Large intestine (tissue), 3 donors: ENCODE data around the gene EDEM1. TPM values are rescaled to one million over a fixed set of nuclear protein-coding genes. Genes with fewer than 3 reads are reported as not detected.

ENCODE experiments used
- DNase-seq, 2 donors: peaks; one replicate each; pipeline versions ENCODE4 v3.0.0 to v3.0.0-alpha.2; 2013
- H3K27ac ChIP-seq: one replicate; pipeline ENCODE4 v1.5.1; 2013; ENCODE audit warnings: low read length
- H3K27me3 ChIP-seq: 2 replicates; pipeline ENCODE4 v1.6.1; 2013; ENCODE audit warnings: low read length; ENCODE audit not compliant: control insufficient read depth, insufficient read depth
- H3K36me3 ChIP-seq: 2 replicates; pipeline ENCODE4 v1.6.1; 2013; ENCODE audit warnings: low read length; ENCODE audit not compliant: control insufficient read depth, insufficient read depth
- H3K4me1 ChIP-seq: one replicate; pipeline ENCODE4 v1.6.1; 2013; ENCODE audit warnings: low read length; ENCODE audit not compliant: control insufficient read depth, insufficient read depth
- H3K4me3 ChIP-seq: one replicate; pipeline ENCODE4 v1.5.1; 2013; ENCODE audit warnings: low read length
- H3K9me3 ChIP-seq: one replicate; pipeline ENCODE4 v1.6.1; 2013; ENCODE audit warnings: mild to moderate bottlenecking, low read depth, low read length, moderate library complexity; ENCODE audit not compliant: control insufficient read depth
- WGBS: methylation state at CpG from one replicate; pipeline ENCODE4 v1.1.5; 2013; ENCODE audit warnings: low lambda C conversion rate; ENCODE audit not compliant: insufficient coverage; 5-methylcytosine and 5-hydroxymethylcytosine counted together
- polyA plus RNA-seq: library from polyadenylated mRNA; unstranded; fragments of 120-200 nt; gene quantifications from one replicate; pipeline ENCODE4 v1.2.1, GENCODE V29; 2013

Gene EDEM1
- polyA plus RNA-seq, 1 donor, result 22.2 TPM

GRCh38 chr3:5217824-5218595 lies 30.5 kb downstream of the EDEM1 start:
- Histone ChIP-seq H3K36me3 (peaks cover 49% of the 10 kb centered on the region), H3K27ac (peak overlapping the region; percentile 49), H3K27me3 (no peaks in the 10 kb centered on the region), H3K4me1 (peaks cover 20% of the 10 kb centered on the region), H3K4me3 (no peak overlapping the region), H3K9me3 (peaks cover 3% of the 10 kb centered on the region)
- WGBS, result no CpG with 5 or more reads among the region's 9 CpGs
- peak; percentile 24 to 57 for DNase-seq

GRCh38 chr3:5218815-5219214 lies 31.3 kb downstream of the EDEM1 start:
- WGBS, result no CpG with 5 or more reads among the region's 5 CpGs
- no peak for DNase-seq
- peaks cover 40% of the 10 kb centered on the region for H3K36me3 ChIP-seq
- peaks cover 3% of the 10 kb centered on the region for H3K9me3 ChIP-seq
- H3K4me3 ChIP-seq, result no peak overlapping the region
- H3K4me1 ChIP-seq, result peaks cover 20% of the 10 kb centered on the region
- H3K27ac ChIP-seq, result no peak overlapping the region
- no peaks in the 10 kb centered on the region for H3K27me3 ChIP-seq

GRCh38 chr3:5219216-5219615 lies 31.7 kb downstream of the EDEM1 start:
- WGBS, result no CpG with 5 or more reads among the region's 4 CpGs
- no peak overlapping the region for H3K27ac ChIP-seq

GRCh38 chr3:5220193-5220592 lies 32.7 kb downstream of the EDEM1 start:
- no peaks in the 10 kb centered on the region for H3K27me3 ChIP-seq
- no peak overlapping the region for H3K27ac ChIP-seq
- H3K36me3 ChIP-seq, result peaks cover 27% of the 10 kb centered on the region
- H3K9me3 ChIP-seq, result peaks cover 3% of the 10 kb centered on the region
- H3K4me1 ChIP-seq, result peaks cover 20% of the 10 kb centered on the region
- DNase-seq, result no peak
- no CpG with 5 or more reads among the region's 5 CpGs for WGBS
- H3K4me3 ChIP-seq, result no peak overlapping the region

More at GRCh38 chr3:5219216-5219615, 31.7 kb downstream of the EDEM1 start:
- DNase-seq, result no peak
- peaks cover 3% of the 10 kb centered on the region for H3K9me3 ChIP-seq
- no peak overlapping the region for H3K4me3 ChIP-seq
- peaks cover 36% of the 10 kb centered on the region for H3K36me3 ChIP-seq
- peaks cover 20% of the 10 kb centered on the region for H3K4me1 ChIP-seq
- H3K27me3 ChIP-seq, result no peaks in the 10 kb centered on the region

GRCh38 chr3:5220667-5221431 lies 33.3 kb downstream of the EDEM1 start:
- WGBS, result no CpG with 5 or more reads among the region's 11 CpGs
- Histone ChIP-seq H3K4me1 (peaks cover 20% of the 10 kb centered on the region), H3K4me3 (no peak overlapping the region), H3K27ac (no peak overlapping the region), H3K27me3 (no peaks in the 10 kb centered on the region), H3K36me3 (peaks cover 20% of the 10 kb centered on the region), H3K9me3 (peaks cover 3% of the 10 kb centered on the region)
- no peak for DNase-seq

- Histone ChIP-seq H3K27me3 (no peaks in the 10 kb centered on the region), H3K4me3 (no peak overlapping the region), H3K4me1 (peaks cover 20% of the 10 kb centered on the region), H3K36me3 (peaks cover 13% of the 10 kb centered on the region), H3K9me3 (peaks cover 3% of the 10 kb centered on the region), H3K27ac (no peak overlapping the region)
- no peak for DNase-seq
- 70% methylated on average over 2 of the region's 6 CpGs for WGBS
These were observed 34.2 kb downstream of the EDEM1 start for GRCh38 chr3:5221701-5222100.

- 73% methylated on average over 3 of the region's 13 CpGs for WGBS
- peaks cover 20% of the 10 kb centered on the region for H3K4me1 ChIP-seq
- no peak for DNase-seq
- H3K36me3 ChIP-seq, result peaks cover 7% of the 10 kb centered on the region
- no peak overlapping the region for H3K4me3 ChIP-seq
- no peaks in the 10 kb centered on the region for H3K27me3 ChIP-seq
- H3K9me3 ChIP-seq, result peaks cover 3% of the 10 kb centered on the region
- H3K27ac ChIP-seq, result no peak overlapping the region
These were observed 34.9 kb downstream of the EDEM1 start for GRCh38 chr3:5222283-5223005.

- H3K27me3 ChIP-seq, result peaks cover 8% of the 10 kb centered on the region
- no peaks in the 10 kb centered on the region for H3K9me3 ChIP-seq
- WGBS, result 20% methylated on average over 1 of the region's 6 CpGs
- H3K4me1 ChIP-seq, result peaks cover 4% of the 10 kb centered on the region
- no peaks in the 10 kb centered on the region for H3K36me3 ChIP-seq
- no peak overlapping the region for H3K27ac ChIP-seq
- DNase-seq, result no peak
- no peak overlapping the region for H3K4me3 ChIP-seq
These were observed 39.3 kb downstream of the EDEM1 start for GRCh38 chr3:5226783-5227182.

- 60% methylated on average over 1 of the region's 6 CpGs for WGBS
- no peak overlapping the region for H3K4me3 ChIP-seq
- no peaks in the 10 kb centered on the region for H3K9me3 ChIP-seq
- H3K4me1 ChIP-seq, result no peaks in the 10 kb centered on the region
- no peaks in the 10 kb centered on the region for H3K36me3 ChIP-seq
- no peak overlapping the region for H3K27ac ChIP-seq
- no peak for DNase-seq
- H3K27me3 ChIP-seq, result peaks cover 8% of the 10 kb centered on the region
These were observed 40.3 kb downstream of the EDEM1 start for GRCh38 chr3:5227812-5228211.

- peaks cover 8% of the 10 kb centered on the region for H3K27me3 ChIP-seq
- H3K27ac ChIP-seq, result no peak overlapping the region
- H3K4me3 ChIP-seq, result no peak overlapping the region
- H3K36me3 ChIP-seq, result no peaks in the 10 kb centered on the region
- DNase-seq, result no peak
- no CpG with 5 or more reads among the region's 2 CpGs for WGBS
- H3K9me3 ChIP-seq, result no peaks in the 10 kb centered on the region
- H3K4me1 ChIP-seq, result no peaks in the 10 kb centered on the region
These were observed 41.9 kb downstream of the EDEM1 start for GRCh38 chr3:5229414-5229813.
